Hypothalamus (tissue), 51 donors: ENCODE results near the gene PTTG2.

Source experiments
- DNase-seq, 51 donors: peaks; one replicate each; lab custom pipeline; 2025; lab: John Stamatoyannopoulos, UW

Gene PTTG2

GRCh38 chr4:38004887-38005286 lies 44.7 kb downstream of the PTTG2 start:
- no peak for DNase-seq

- DNase-seq: no peak
Observed at GRCh38 chr4:38005637-38006036, 45.4 kb downstream of the PTTG2 start.

GRCh38 chr4:38007645-38008044 lies 47.4 kb downstream of the PTTG2 start:
- no peak for DNase-seq

- no peak for DNase-seq
Observed at GRCh38 chr4:38008571-38009021, 48.4 kb downstream of the PTTG2 start.

- DNase-seq: no peak
Observed at GRCh38 chr4:38009421-38009820, 49.2 kb downstream of the PTTG2 start.

GRCh38 chr4:38009949-38010348 lies 49.8 kb downstream of the PTTG2 start:
- no peak for DNase-seq
